HG03460 (cell line): ENCODE data around the gene FAM168A.

Source experiments
- ATAC-seq: cut with Tn5 transposase; IDR thresholded peaks from one replicate; pipeline ENCODE4 v1.9.1; 2021; ENCODE audit not compliant: unreplicated experiment

The FAM168A gene

GRCh38 chr11:73355109-73355508 lies 242.8 kb downstream of the FAM168A start:
- no peak for ATAC-seq

GRCh38 chr11:73353422-73353821 lies 244.5 kb downstream of the FAM168A start:
- ATAC-seq: no peak

- no peak for ATAC-seq
Observed at GRCh38 chr11:73350908-73351636, 246.8 kb downstream of the FAM168A start.
